GM12878 (cell line): ENCODE measurements around the gene MYH9. TPM values are rescaled to one million over a fixed set of nuclear protein-coding genes. Genes with fewer than 3 reads are reported as not detected.
A peak's percentile ranks its signal among the peaks of the same experiment; 100 is the strongest.

Experiments used
- ATAC-seq: fragments of 200-7000 bp; cut with Tn5 transposase; 3 replicates; pipeline ENCODE4 v1.9.1; 2020; ENCODE audit warnings: mild to moderate bottlenecking, moderate library complexity
- BruUV-seq: library from RNA; stranded (reverse); fragments of 400-500 nt; replicated peaks from 2 replicates; lab custom pipeline; 2021; lab: Mats Ljungman, UMichigan
- CTCF ChIA-PET: fragments of 300-600 bp; sonication (Branson Sonifier 250); formaldehyde crosslinking; extraction: SDS; loops from one replicate; lab custom pipeline; 2021; ENCODE audit warnings: inconsistent platforms; lab: Yijun Ruan, JAX
- POLR2A ChIA-PET: fragments of 350-600 bp; formaldehyde crosslinking; extraction: SDS; loops from one replicate; lab custom pipeline; 2021; ENCODE audit warnings: inconsistent platforms; lab: Charles Lee
- RAD21 ChIA-PET: fragments of 300-600 bp; sonication (Branson Sonifier 250); formaldehyde crosslinking; loops from one replicate; lab custom pipeline; 2023; ENCODE audit warnings: antibody characterized with exemption; ENCODE audit not compliant: unreplicated experiment; lab: Charles Lee
- SMC1A ChIA-PET: fragments of 300-600 bp; sonication (Branson Sonifier 250); formaldehyde crosslinking; loops from one replicate; lab custom pipeline; 2023; ENCODE audit not compliant: unreplicated experiment, uncharacterized antibody; lab: Charles Lee
- DNase-seq: peaks from one replicate; pipeline ENCODE4 v3.0.0-alpha.2; 2011; ENCODE audit warnings: low read depth, low spot score
- FAIRE-seq: peaks from 3 replicates; lab custom pipeline; 2011; peaks lifted over from hg19 to GRCh38; lab: Jason Lieb, UNC
- H2AFZ ChIP-seq: 2 replicates; pipeline ENCODE4 v1.6.0; 2011; ENCODE audit warnings: low read depth, low read length, control low read depth; ENCODE audit not compliant: control insufficient read depth
- H3K27ac ChIP-seq: 2 replicates; pipeline ENCODE4 v1.5.1; 2011; ENCODE audit warnings: control low read depth; ENCODE audit not compliant: control insufficient read depth, insufficient read depth
- H3K27me3 ChIP-seq, 2 experiments: replicated peaks in 1 of 2; 2 replicates each; pipeline versions ENCODE4 v1.6.0 to v1.6.1; 2011; ENCODE audit warnings: low read length in 1 of 2; ENCODE audit not compliant: control insufficient read depth in 2 of 2, insufficient read depth in 2 of 2
- H3K36me3 ChIP-seq, 2 experiments: 2 replicates each; pipeline ENCODE4 v1.5.1; 2011; ENCODE audit warnings: low read length in 1 of 2; ENCODE audit not compliant: control insufficient read depth in 2 of 2, insufficient read depth in 2 of 2
- H3K4me1 ChIP-seq: 2 replicates; pipeline ENCODE4 v1.6.1; 2011; ENCODE audit warnings: mild to moderate bottlenecking, low read length, moderate library complexity, mixed read lengths; ENCODE audit not compliant: control insufficient read depth, insufficient read depth
- H3K4me2 ChIP-seq: 2 replicates; pipeline ENCODE4 v1.6.0; 2011; ENCODE audit warnings: control low read depth; ENCODE audit not compliant: control insufficient read depth, insufficient read depth
- H3K4me3 ChIP-seq: fragments of 200-600 bp; sonication (generic); 2 replicates; pipeline ENCODE4 v1.5.1; 2016
- H3K79me2 ChIP-seq: 2 replicates; pipeline ENCODE4 v1.6.0; 2011; ENCODE audit warnings: low read length; ENCODE audit not compliant: control insufficient read depth, insufficient read depth
- H3K9ac ChIP-seq: 2 replicates; pipeline ENCODE4 v1.8.0; 2011; ENCODE audit warnings: low read length, control low read depth, mixed read lengths; ENCODE audit not compliant: control insufficient read depth, insufficient read depth
- H3K9me3 ChIP-seq: replicated peaks from 3 replicates; pipeline ENCODE4 v1.5.1; 2011; ENCODE audit warnings: mild to moderate bottlenecking, low read length; ENCODE audit not compliant: control insufficient read depth, insufficient read depth
- H4K20me1 ChIP-seq: 2 replicates; pipeline ENCODE4 v1.6.0; 2011; ENCODE audit not compliant: control insufficient read depth, insufficient read depth
- CBX5 ChIP-seq: sonication (generic); IDR thresholded peaks from 2 replicates; pipeline ENCODE4 v1.6.1; 2016; ENCODE audit warnings: low read depth, moderate library complexity, mild to moderate bottlenecking, inconsistent platforms
- RUNX3 ChIP-seq: IDR thresholded peaks from 2 replicates; pipeline ENCODE4 v1.6.1; 2012; ENCODE audit warnings: low read length, inconsistent platforms
- SREBF2 ChIP-seq: IDR thresholded peaks from 2 replicates; pipeline ENCODE4 v1.6.1; 2012; ENCODE audit warnings: mild to moderate bottlenecking, low read length
- ZNF24 ChIP-seq: fragments of 450-650 bp; IDR thresholded peaks from 2 replicates; pipeline ENCODE4 v1.6.1; 2017; ENCODE audit warnings: antibody characterized with exemption, mild to moderate bottlenecking
- WGBS: methylation state at CpG from one replicate; pipeline ENCODE4 v1.1.6; 2016; ENCODE audit warnings: low lambda C conversion rate; ENCODE audit not compliant: insufficient replicate concordance, insufficient coverage; ENCODE audit errors: missing lambda C conversion rate; 5-methylcytosine and 5-hydroxymethylcytosine counted together
- in situ Hi-C: fragments of 300-500 bp; cut with MboI; formaldehyde crosslinking; loops from 9 replicates; pipeline ENCODE4 v1.14.3; 2018; ENCODE audit warnings: mixed read lengths
- intact Hi-C: fragments of 100-400 bp; cut with micrococcal nuclease; formaldehyde crosslinking; loops from one replicate; pipeline ENCODE4 v1.14.2; 2022; ENCODE audit not compliant: unreplicated experiment
- polyA plus RNA-seq, 11 experiments: library from polyadenylated mRNA; depleted of rRNA in 4 of 11; unstranded in 6 of 11; stranded (reverse) in 5 of 11; fragments of >200 nt; fragmentation: Nextera tagmentation in 4 of 11; fragmentation: Illumina TruSeq in 1 of 11; extraction: Ambion mirVana in 4 of 11; extraction: Trizol in 1 of 11; gene quantifications; 1 replicate in 1 of 11; 2 replicates in 10 of 11; pipeline versions ENCODE4 v1.2.1 to v1.2.3, GENCODE V29; 2011 to 2016; ENCODE audit warnings: inconsistent platforms in 2 of 11, missing spikeins in 2 of 11, low read depth in 1 of 11
- total RNA-seq, 4 experiments: library from RNA; depleted of rRNA in 3 of 4; stranded (reverse); fragments of >200 nt in 3 of 4; fragmentation: Illumina TruSeq in 1 of 4; extraction: Trizol in 1 of 4; gene quantifications; 2 replicates each; pipeline versions ENCODE4 v1.2.1 to v1.2.3, GENCODE V29; 2013 to 2021
- TF ChIP-seq, protein P1 (sequence below): IDR thresholded peaks from 2 replicates; pipeline ENCODE4 v1.6.1; 2012; ENCODE audit warnings: improper control_type of control experiment, low read depth, low read length; ENCODE audit not compliant: insufficient replicate concordance
- TF ChIP-seq, protein P2 (sequence below): fragments of 450-650 bp; IDR thresholded peaks from 2 replicates; pipeline ENCODE4 v1.6.1; 2016; ENCODE audit warnings: mild to moderate bottlenecking

MYH9 gene
- total and polyA plus RNA-seq, 10 of the 15 experiments (the other 5 are each of a cell fraction or from before 2014, with no cell fraction given): 5.1 to 525 (median 145) TPM

DNA sequence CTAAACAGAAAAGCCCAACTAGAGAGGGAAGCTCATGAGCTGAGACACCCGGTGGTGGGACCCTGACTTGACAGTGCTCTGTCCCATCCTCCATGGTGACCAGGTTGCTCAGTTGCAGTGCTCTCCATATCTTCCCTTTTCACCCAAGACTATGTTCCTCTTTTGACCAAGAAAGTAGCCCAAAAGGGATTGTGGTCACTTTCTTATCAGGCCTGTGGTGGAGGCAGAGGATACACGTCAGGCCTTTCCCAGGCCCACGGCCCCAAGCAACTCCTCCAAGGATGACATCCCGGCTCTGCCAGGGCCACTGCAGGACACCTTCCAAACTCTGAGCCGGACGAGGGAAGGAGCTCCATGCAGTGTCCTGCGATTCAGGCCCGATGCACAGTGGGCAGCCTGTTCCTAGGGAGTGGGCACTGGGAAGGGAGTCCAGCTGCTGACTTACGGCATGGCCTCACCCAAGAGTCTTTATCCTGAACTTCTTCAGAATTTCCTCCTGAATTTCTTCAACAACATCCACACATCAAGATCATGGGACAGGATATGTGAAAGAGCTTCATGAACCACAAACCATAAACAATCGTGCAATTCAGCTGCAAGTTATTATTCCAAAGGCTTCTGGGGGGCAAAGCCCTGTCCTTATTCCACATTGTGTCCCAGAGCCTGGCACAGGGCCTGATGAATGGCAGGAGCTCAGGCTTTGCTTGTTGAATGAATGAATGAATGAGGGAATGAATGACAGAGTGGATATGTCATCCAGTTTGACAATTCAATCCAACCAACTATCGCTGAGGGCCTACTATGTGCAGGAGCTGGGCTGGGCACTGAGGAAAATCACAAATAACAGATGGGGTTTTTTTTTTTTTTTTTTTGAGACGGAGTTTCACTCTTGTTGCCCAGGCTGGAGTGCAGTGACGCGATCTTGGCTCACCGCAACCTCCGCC is 36.0 kb upstream of the MYH9 start:
- TF ChIP-seq, protein P1, sequence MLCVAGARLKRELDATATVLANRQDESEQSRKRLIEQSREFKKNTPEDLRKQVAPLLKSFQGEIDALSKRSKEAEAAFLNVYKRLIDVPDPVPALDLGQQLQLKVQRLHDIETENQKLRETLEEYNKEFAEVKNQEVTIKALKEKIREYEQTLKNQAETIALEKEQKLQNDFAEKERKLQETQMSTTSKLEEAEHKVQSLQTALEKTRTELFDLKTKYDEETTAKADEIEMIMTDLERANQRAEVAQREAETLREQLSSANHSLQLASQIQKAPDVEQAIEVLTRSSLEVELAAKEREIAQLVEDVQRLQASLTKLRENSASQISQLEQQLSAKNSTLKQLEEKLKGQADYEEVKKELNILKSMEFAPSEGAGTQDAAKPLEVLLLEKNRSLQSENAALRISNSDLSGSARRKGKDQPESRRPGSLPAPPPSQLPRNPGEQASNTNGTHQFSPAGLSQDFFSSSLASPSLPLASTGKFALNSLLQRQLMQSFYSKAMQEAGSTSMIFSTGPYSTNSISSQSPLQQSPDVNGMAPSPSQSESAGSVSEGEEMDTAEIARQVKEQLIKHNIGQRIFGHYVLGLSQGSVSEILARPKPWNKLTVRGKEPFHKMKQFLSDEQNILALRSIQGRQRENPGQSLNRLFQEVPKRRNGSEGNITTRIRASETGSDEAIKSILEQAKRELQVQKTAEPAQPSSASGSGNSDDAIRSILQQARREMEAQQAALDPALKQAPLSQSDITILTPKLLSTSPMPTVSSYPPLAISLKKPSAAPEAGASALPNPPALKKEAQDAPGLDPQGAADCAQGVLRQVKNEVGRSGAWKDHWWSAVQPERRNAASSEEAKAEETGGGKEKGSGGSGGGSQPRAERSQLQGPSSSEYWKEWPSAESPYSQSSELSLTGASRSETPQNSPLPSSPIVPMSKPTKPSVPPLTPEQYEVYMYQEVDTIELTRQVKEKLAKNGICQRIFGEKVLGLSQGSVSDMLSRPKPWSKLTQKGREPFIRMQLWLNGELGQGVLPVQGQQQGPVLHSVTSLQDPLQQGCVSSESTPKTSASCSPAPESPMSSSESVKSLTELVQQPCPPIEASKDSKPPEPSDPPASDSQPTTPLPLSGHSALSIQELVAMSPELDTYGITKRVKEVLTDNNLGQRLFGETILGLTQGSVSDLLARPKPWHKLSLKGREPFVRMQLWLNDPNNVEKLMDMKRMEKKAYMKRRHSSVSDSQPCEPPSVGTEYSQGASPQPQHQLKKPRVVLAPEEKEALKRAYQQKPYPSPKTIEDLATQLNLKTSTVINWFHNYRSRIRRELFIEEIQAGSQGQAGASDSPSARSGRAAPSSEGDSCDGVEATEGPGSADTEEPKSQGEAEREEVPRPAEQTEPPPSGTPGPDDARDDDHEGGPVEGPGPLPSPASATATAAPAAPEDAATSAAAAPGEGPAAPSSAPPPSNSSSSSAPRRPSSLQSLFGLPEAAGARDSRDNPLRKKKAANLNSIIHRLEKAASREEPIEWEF: no peak
- TF ChIP-seq RUNX3: peak; percentile 27; the same call in 1 of the 2 replicates
- TF ChIP-seq, protein P2, sequence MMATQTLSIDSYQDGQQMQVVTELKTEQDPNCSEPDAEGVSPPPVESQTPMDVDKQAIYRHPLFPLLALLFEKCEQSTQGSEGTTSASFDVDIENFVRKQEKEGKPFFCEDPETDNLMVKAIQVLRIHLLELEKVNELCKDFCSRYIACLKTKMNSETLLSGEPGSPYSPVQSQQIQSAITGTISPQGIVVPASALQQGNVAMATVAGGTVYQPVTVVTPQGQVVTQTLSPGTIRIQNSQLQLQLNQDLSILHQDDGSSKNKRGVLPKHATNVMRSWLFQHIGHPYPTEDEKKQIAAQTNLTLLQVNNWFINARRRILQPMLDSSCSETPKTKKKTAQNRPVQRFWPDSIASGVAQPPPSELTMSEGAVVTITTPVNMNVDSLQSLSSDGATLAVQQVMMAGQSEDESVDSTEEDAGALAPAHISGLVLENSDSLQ: no peak
- no peak for TF ChIP-seq CBX5
- TF ChIP-seq ZNF24: 0 out of 2 replicates have a peak, but pooled peaks have one; percentile 26
- TF ChIP-seq SREBF2: no peak
- H4K20me1 ChIP-seq: no peaks in the 10 kb centered on the region
- no peaks in the 10 kb centered on the region for H3K27me3 ChIP-seq
- no peak overlapping the region for H3K4me2 ChIP-seq
- no peak for ATAC-seq
- no peaks in the 10 kb centered on the region for H3K36me3 ChIP-seq
- H3K4me1 ChIP-seq: peaks cover 15% of the 10 kb centered on the region
- 80% methylated on average over 12 of the region's 16 CpGs for WGBS
- no peak overlapping the region for H3K9ac ChIP-seq
- POLR2A ChIA-PET: interaction anchor here (0.7 kb wide), 2 partner anchors 12 to 56 kb away, joined by 3 to 7 read pairs; no protein-coding TSS in a partner anchor
- H3K4me3 ChIP-seq: no peak overlapping the region
- no peaks in the 10 kb centered on the region for H3K9me3 ChIP-seq
- RAD21 ChIA-PET: no interaction called here
- SMC1A ChIA-PET: interaction anchor here (1.6 kb wide), 1 partner anchor 28 kb away, joined by 3 read pairs; no protein-coding TSS in a partner anchor
- DNase-seq: no peak
- FAIRE-seq: no peak
- CTCF ChIA-PET: interaction anchor here (0.7 to 1.5 kb wide), 2 partner anchors 23 to 45 kb away, joined by 3 to 4 read pairs; no protein-coding TSS in a partner anchor
- in situ Hi-C loops (no loop called here), intact Hi-C loops (no loop called here)
- BruUV-seq: no TSS peak
- H3K27ac ChIP-seq: no peak overlapping the region
- no peaks in the 10 kb centered on the region for H3K79me2 ChIP-seq
- no peak overlapping the region for H2AFZ ChIP-seq
